Astrocyte (in vitro differentiated cells and primary cell): ENCODE measurements around the gene JOSD1. TPM values are rescaled to one million over a fixed set of nuclear protein-coding genes. Genes with fewer than 3 reads are reported as not detected.

Experiments used
- DNase-seq: peaks from one replicate; pipeline ENCODE4 v3.0.0-alpha.2; 2010; ENCODE audit warnings: low read depth
- FAIRE-seq: peaks from 2 replicates; lab custom pipeline; 2011; peaks lifted over from hg19 to GRCh38; lab: Jason Lieb, UNC
- H2AFZ ChIP-seq: 2 replicates; pipeline ENCODE4 v1.6.0; 2012; ENCODE audit warnings: low read depth, low read length, inconsistent platforms
- H3K27ac ChIP-seq: 2 replicates; pipeline ENCODE4 v1.5.1; 2011; ENCODE audit warnings: low read depth, low read length, inconsistent platforms
- H3K27me3 ChIP-seq: 2 replicates; pipeline ENCODE4 v1.6.0; 2011; ENCODE audit warnings: low read length, inconsistent platforms; ENCODE audit not compliant: insufficient read depth
- H3K36me3 ChIP-seq: 2 replicates; pipeline ENCODE4 v1.5.1; 2011; ENCODE audit warnings: low read length, inconsistent platforms; ENCODE audit not compliant: insufficient read depth
- H3K4me1 ChIP-seq: 2 replicates; pipeline ENCODE4 v1.5.1; 2011; ENCODE audit warnings: low read length, inconsistent platforms; ENCODE audit not compliant: insufficient read depth
- H3K4me2 ChIP-seq: 2 replicates; pipeline ENCODE4 v1.6.0; 2012; ENCODE audit warnings: low read length, inconsistent platforms
- H3K4me3 ChIP-seq: 2 replicates; pipeline ENCODE4 v1.5.1; 2011; ENCODE audit warnings: low read depth, mild to moderate bottlenecking, low read length, inconsistent platforms; ENCODE audit not compliant: insufficient read depth
- H3K79me2 ChIP-seq: 2 replicates; pipeline ENCODE4 v1.6.0; 2012; ENCODE audit warnings: mild to moderate bottlenecking, low read length, inconsistent platforms; ENCODE audit not compliant: insufficient read depth
- H3K9ac ChIP-seq: 2 replicates; pipeline ENCODE4 v1.6.0; 2012; ENCODE audit warnings: mild to moderate bottlenecking, low read length, inconsistent platforms
- H3K9me3 ChIP-seq: 2 replicates; pipeline ENCODE4 v1.5.1; 2012; ENCODE audit warnings: low read depth, mild to moderate bottlenecking, low read length, inconsistent platforms; ENCODE audit not compliant: insufficient read depth
- H4K20me1 ChIP-seq: 2 replicates; pipeline ENCODE4 v1.6.0; 2012; ENCODE audit warnings: low read length, inconsistent platforms; ENCODE audit not compliant: insufficient read depth
- H3K27ac Mint-ChIP-seq: one replicate; pipeline ENCODE4 v1.8.0; 2021; ENCODE audit warnings: mild to moderate bottlenecking, mixed read lengths; ENCODE audit not compliant: unreplicated experiment
- H3K27me3 Mint-ChIP-seq: one replicate; pipeline ENCODE4 v1.8.0; 2021; ENCODE audit warnings: low read depth, mixed read lengths; ENCODE audit not compliant: unreplicated experiment
- H3K36me3 Mint-ChIP-seq: one replicate; pipeline ENCODE4 v1.8.0; 2021; ENCODE audit warnings: low read depth, mixed read lengths; ENCODE audit not compliant: unreplicated experiment
- H3K4me1 Mint-ChIP-seq: one replicate; pipeline ENCODE4 v1.8.0; 2021; ENCODE audit warnings: low read depth, mixed read lengths; ENCODE audit not compliant: unreplicated experiment
- H3K4me3 Mint-ChIP-seq: one replicate; pipeline ENCODE4 v1.8.0; 2021; ENCODE audit warnings: mild to moderate bottlenecking, moderate library complexity, mixed read lengths; ENCODE audit not compliant: unreplicated experiment
- H3K9me3 Mint-ChIP-seq: one replicate; pipeline ENCODE4 v1.8.0; 2021; ENCODE audit warnings: mild to moderate bottlenecking, mixed read lengths; ENCODE audit not compliant: unreplicated experiment
- CTCF ChIP-seq: IDR thresholded peaks from 2 replicates; pipeline ENCODE4 v1.5.1; 2011; ENCODE audit warnings: low read depth, mild to moderate bottlenecking, inconsistent platforms, low read length, moderate library complexity; ENCODE audit not compliant: insufficient read depth
- EZH2 ChIP-seq: IDR thresholded peaks from 2 replicates; pipeline ENCODE4 v1.6.1; 2012; ENCODE audit warnings: mild to moderate bottlenecking, low read length, inconsistent platforms; ENCODE audit not compliant: insufficient read depth
- total RNA-seq: library from RNA; stranded (reverse); gene quantifications from 2 replicates; pipeline ENCODE4 v1.2.1, GENCODE V29; 2021

JOSD1 gene
- total RNA-seq, 1 donor from 2014 or later: 45.6 TPM

GRCh38 chr22:38710351-38710750 is 9.6 kb upstream of the JOSD1 start:
- peaks cover 95% of the 10 kb centered on the region for H3K79me2 ChIP-seq
- H3K9ac ChIP-seq: no peak overlapping the region
- H4K20me1 ChIP-seq: peaks cover 88% of the 10 kb centered on the region
- no peak for DNase-seq
- H3K4me1 ChIP-seq: peaks cover 14% of the 10 kb centered on the region
- H3K4me3 ChIP-seq: no peak overlapping the region
- no peak overlapping the region for H3K27ac Mint-ChIP-seq
- no peak overlapping the region for H3K4me3 Mint-ChIP-seq
- no peak overlapping the region for H2AFZ ChIP-seq
- no peak overlapping the region for H3K27ac ChIP-seq
- no peak for TF ChIP-seq CTCF
- no peak for TF ChIP-seq EZH2
- peaks cover 3% of the 10 kb centered on the region for H3K36me3 ChIP-seq
- peaks cover 54% of the 10 kb centered on the region for H3K4me1 Mint-ChIP-seq
- H3K36me3 Mint-ChIP-seq: peaks cover 32% of the 10 kb centered on the region
- H3K4me2 ChIP-seq: no peak overlapping the region
- FAIRE-seq: no peak
- H3K27me3 ChIP-seq: no peaks in the 10 kb centered on the region
- no peaks in the 10 kb centered on the region for H3K27me3 Mint-ChIP-seq
- no peaks in the 10 kb centered on the region for H3K9me3 ChIP-seq
- no peaks in the 10 kb centered on the region for H3K9me3 Mint-ChIP-seq

GRCh38 chr22:38709306-38709705 is 8.6 kb upstream of the JOSD1 start:
- Mint-ChIP-seq H3K36me3 (peaks cover 24% of the 10 kb centered on the region), H3K27me3 (no peaks in the 10 kb centered on the region), H3K27ac (no peak overlapping the region), H3K4me3 (no peak overlapping the region), H3K9me3 (no peaks in the 10 kb centered on the region), H3K4me1 (peaks cover 45% of the 10 kb centered on the region)
- DNase-seq: no peak
- no peak overlapping the region for H3K9ac ChIP-seq
- H3K4me2 ChIP-seq: no peak overlapping the region
- H3K36me3 ChIP-seq: peaks cover 3% of the 10 kb centered on the region
- no peak overlapping the region for H3K4me3 ChIP-seq
- H2AFZ ChIP-seq: no peak overlapping the region
- no peak for FAIRE-seq
- H3K79me2 ChIP-seq: peaks cover 85% of the 10 kb centered on the region
- H3K27ac ChIP-seq: no peak overlapping the region
- TF ChIP-seq EZH2 (no peak), CTCF (no peak)
- H3K27me3 ChIP-seq: no peaks in the 10 kb centered on the region
- H4K20me1 ChIP-seq: peaks cover 77% of the 10 kb centered on the region
- H3K9me3 ChIP-seq: no peaks in the 10 kb centered on the region
- H3K4me1 ChIP-seq: peaks cover 20% of the 10 kb centered on the region

- Histone ChIP-seq H3K79me2 (peaks cover 72% of the 10 kb centered on the region), H3K9ac (no peak overlapping the region), H4K20me1 (peaks cover 65% of the 10 kb centered on the region), H3K27me3 (no peaks in the 10 kb centered on the region), H3K4me3 (no peak overlapping the region), H3K27ac (no peak overlapping the region), H3K36me3 (peaks cover 3% of the 10 kb centered on the region), H2AFZ (no peak overlapping the region), H3K9me3 (no peaks in the 10 kb centered on the region), H3K4me2 (peak overlapping the region; percentile 94), H3K4me1 (peaks cover 20% of the 10 kb centered on the region)
- FAIRE-seq (no peak), DNase-seq (no peak)
- Mint-ChIP-seq H3K27ac (no peak overlapping the region), H3K27me3 (no peaks in the 10 kb centered on the region), H3K9me3 (no peaks in the 10 kb centered on the region), H3K4me1 (peaks cover 35% of the 10 kb centered on the region), H3K4me3 (peak overlapping the region; percentile 97), H3K36me3 (peaks cover 15% of the 10 kb centered on the region)
- no peak for TF ChIP-seq CTCF
- TF ChIP-seq EZH2: no peak
These were observed 7.2 kb upstream of the JOSD1 start for GRCh38 chr22:38707984-38708383.
